Activated T-cell treated with anti-CD3 and anti-CD28 coated beads, Interleukin-2, amount 50 U/mL, for 72 hours (primary cell): ENCODE measurements around the gene MYLK. TPM values are rescaled to one million over a fixed set of nuclear protein-coding genes. Genes with fewer than 3 reads are reported as not detected.

ENCODE experiments used
- ATAC-seq, 2 donors: fragments of 150-1000 bp; cut with Tn5 transposase; replicated peaks in 1 of 2; 2 replicates each; pipeline ENCODE4 v1.10.0; 2021; ENCODE audit warnings: moderate library complexity in 2 of 2, mild to moderate bottlenecking in 1 of 2
- DNase-seq, 2 donors: peaks; one replicate each; pipeline ENCODE4 v3.0.0; 2021 to 2022; ENCODE audit warnings: mixed read lengths in 1 of 2
- H3K27ac Mint-ChIP-seq: one replicate; pipeline ENCODE4 v1.8.0; 2022; ENCODE audit warnings: mild to moderate bottlenecking, moderate library complexity, mixed read lengths
- H3K27me3 Mint-ChIP-seq: one replicate; pipeline ENCODE4 v1.8.0; 2022; ENCODE audit warnings: low read depth, mixed read lengths
- H3K36me3 Mint-ChIP-seq, 2 donors: one replicate each; pipeline ENCODE4 v1.8.0; 2022; ENCODE audit warnings: mixed read lengths in 2 of 2, mild to moderate bottlenecking in 1 of 2; ENCODE audit not compliant: insufficient read depth in 2 of 2
- H3K4me1 Mint-ChIP-seq: one replicate; pipeline ENCODE4 v1.8.0; 2022; ENCODE audit warnings: low read depth, mixed read lengths
- H3K4me3 Mint-ChIP-seq, 2 donors: one replicate each; pipeline ENCODE4 v1.8.0; 2022; ENCODE audit warnings: mild to moderate bottlenecking in 2 of 2, mixed read lengths in 2 of 2, moderate library complexity in 2 of 2
- H3K9me3 Mint-ChIP-seq, 2 donors: one replicate each; pipeline ENCODE4 v1.8.0; 2022; ENCODE audit warnings: mixed read lengths in 2 of 2
- total RNA-seq, 2 donors: library from RNA; stranded (reverse); gene quantifications; one replicate each; pipeline ENCODE4 v1.2.3, GENCODE V29; 2022

Gene MYLK
- total RNA-seq, 2 donors from 2014 or later: not detected

DNA sequence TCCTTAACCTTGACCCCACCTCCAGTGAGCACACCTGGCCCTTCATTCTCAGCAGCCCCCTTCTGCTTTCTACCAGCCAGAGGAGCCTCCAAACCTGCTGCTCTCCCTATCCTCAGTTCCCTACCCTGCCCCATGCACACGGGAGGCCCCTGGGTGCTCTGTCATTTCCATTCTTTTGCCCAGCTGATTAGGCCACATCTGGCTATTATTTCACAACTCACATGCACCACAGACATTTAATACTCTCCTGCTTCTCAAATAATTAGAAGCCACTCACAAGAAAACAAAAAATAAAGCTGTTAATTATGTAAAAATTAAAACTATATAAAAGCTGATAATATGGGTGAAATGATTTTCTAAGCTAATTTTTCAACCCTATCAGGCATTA is 50.7 kb downstream of the MYLK start:
- Mint-ChIP-seq H3K27ac (no peak overlapping the region), H3K4me3 (no peak overlapping the region), H3K9me3 (peaks cover 2 to 9% of the 10 kb centered on the region in 2 donors), H3K27me3 (peaks cover 10% of the 10 kb centered on the region), H3K4me1 (no peaks in the 10 kb centered on the region), H3K36me3 (no peaks in the 10 kb centered on the region)
- DNase-seq (no peak), ATAC-seq (no peak)

DNA sequence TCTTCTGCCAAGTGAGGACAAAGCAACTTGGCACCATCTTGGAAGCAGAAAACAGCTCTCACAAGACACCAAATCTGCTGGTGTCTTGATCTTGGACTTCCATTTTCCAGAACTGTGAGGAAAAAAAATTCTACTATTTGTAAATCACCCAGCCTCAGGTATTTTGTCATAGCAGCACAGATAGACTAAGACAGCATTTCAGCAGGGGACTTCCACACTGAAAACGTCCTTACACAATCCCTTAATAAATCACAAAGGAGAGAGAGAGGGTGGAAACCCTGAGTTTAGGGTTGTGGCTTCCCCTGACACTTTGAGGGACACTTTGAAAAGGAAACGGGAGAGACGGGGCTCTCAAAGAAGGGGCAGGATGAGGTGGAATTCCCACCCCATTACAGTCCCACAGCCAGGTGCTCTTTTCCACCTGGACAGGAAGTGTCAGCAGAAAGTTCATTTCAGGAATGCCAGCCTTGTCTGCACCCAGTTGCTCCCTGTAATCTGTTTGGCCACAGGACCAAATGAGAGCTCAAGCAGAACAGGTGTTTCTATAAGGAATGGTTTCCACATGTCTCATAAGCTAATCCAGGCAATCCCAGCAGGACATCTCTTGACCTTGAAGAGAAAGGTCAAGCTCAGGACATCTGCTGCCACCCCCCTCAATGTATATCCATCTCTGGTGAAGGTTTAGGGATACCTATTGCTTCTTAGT is 51.3 kb downstream of the MYLK start:
- Mint-ChIP-seq H3K9me3 (peaks cover 7 to 12% of the 10 kb centered on the region in 2 donors), H3K27ac (no peak overlapping the region), H3K4me3 (no peak overlapping the region), H3K27me3 (peaks cover 10% of the 10 kb centered on the region), H3K36me3 (peaks cover 0 to 2% of the 10 kb centered on the region in 2 donors), H3K4me1 (no peaks in the 10 kb centered on the region)
- ATAC-seq (no peak), DNase-seq (no peak)

DNA sequence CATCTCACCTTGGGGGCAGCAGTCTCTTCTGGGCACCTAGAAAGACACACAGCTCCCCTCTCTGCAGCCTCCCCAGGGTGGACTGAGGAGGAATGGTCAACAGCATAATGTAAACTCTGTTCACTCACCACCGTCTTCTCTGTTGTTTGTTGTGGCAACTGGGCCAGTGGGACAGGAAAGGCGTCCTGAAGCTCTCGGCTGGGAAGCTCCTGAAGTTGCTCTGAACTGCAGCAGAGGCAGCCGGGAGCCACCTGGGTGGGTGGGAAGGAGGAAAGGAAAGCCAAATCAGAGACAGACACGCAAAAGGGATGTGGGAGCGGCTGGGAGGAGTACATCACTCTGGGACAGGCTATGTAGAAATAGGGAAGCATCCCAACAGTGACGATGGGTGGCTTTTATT is 52.7 kb downstream of the MYLK start:
- peaks cover 8 to 12% of the 10 kb centered on the region in 2 donors for H3K9me3 Mint-ChIP-seq
- no peak for ATAC-seq
- no peak overlapping the region for H3K27ac Mint-ChIP-seq
- no peak for DNase-seq
- H3K4me3 Mint-ChIP-seq: no peak overlapping the region
- peaks cover 10% of the 10 kb centered on the region for H3K27me3 Mint-ChIP-seq
- H3K36me3 Mint-ChIP-seq: peaks cover 0 to 12% of the 10 kb centered on the region in 2 donors
- no peaks in the 10 kb centered on the region for H3K4me1 Mint-ChIP-seq

DNA sequence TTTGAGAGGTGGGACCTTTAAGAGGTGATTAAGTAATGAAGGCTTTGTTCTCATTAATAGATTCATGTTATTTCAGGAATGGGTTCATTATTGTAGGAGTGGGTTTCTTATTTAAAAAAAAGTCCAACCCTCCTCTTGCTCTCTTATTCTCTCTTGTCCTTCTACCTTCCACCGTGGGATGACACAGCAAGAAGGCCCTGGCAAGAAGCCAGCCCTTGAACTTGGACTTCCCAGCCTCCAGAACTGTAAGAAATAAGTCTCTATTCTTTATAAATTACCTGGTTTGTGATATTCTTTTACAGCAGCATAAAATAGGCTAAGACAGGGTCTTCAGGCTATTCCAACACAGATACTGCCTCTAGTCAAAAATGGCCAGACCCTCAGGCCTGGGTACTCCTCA is 62.2 kb downstream of the MYLK start:
- Mint-ChIP-seq H3K9me3 (peaks cover 0 to 4% of the 10 kb centered on the region in 2 donors), H3K27ac (no peak overlapping the region), H3K4me1 (no peaks in the 10 kb centered on the region), H3K36me3 (peaks cover 0 to 3% of the 10 kb centered on the region in 2 donors), H3K4me3 (no peak overlapping the region), H3K27me3 (peaks cover 17% of the 10 kb centered on the region)
- no peak for ATAC-seq
- no peak for DNase-seq

DNA sequence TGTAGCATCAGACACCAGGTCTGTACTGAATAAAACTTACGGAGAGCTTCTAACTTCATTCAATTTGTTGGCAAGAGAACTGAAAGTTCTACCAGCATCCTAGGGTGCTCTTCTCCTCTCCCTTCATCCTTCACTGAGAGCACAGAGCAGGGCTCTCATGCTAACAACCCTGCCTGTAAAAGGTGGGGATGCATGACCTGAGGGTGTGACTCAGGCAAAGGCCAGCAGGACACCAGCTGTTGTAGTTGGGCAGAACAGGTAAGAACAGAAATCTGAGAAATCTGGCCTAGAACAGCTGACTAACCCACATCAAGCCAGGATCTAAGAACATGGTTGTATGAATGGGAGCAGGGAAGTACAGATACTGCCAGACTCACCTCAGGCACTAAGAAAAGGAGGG is 64.2 kb downstream of the MYLK start:
- peaks cover 24% of the 10 kb centered on the region for H3K27me3 Mint-ChIP-seq
- H3K9me3 Mint-ChIP-seq: no peaks in the 10 kb centered on the region
- no peak for ATAC-seq
- H3K4me3 Mint-ChIP-seq: no peak overlapping the region
- H3K4me1 Mint-ChIP-seq: no peaks in the 10 kb centered on the region
- DNase-seq: no peak
- H3K36me3 Mint-ChIP-seq: no peaks in the 10 kb centered on the region
- H3K27ac Mint-ChIP-seq: no peak overlapping the region

DNA sequence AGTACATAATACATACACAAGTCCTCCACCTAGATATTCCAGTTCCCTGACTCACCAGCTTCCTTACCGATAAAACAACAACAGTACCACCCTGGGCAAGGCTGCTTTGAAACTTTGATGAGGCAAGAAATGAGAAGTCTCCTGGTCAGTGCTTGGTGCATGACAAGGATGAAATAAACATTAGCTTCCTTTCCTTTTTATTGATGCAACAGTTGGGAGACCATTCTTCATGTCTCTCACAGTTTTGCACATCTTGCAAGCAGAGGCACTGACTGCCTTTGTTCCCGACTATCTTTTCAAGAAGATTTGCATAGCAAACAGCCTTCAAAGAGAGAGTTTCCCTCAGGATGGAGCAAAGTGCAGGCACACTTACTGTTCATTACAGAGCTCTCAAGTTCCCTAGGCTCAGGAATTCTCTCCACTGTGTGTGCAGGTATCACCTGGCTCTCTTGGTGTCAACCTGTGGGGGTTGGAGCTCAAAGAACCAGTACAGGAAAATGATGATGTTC is 65.2 kb downstream of the MYLK start:
- H3K27ac Mint-ChIP-seq: no peak overlapping the region
- H3K27me3 Mint-ChIP-seq: peaks cover 24% of the 10 kb centered on the region
- H3K9me3 Mint-ChIP-seq: no peaks in the 10 kb centered on the region
- ATAC-seq: no peak
- DNase-seq: no peak
- H3K4me1 Mint-ChIP-seq: no peaks in the 10 kb centered on the region
- H3K4me3 Mint-ChIP-seq: no peak overlapping the region
- no peaks in the 10 kb centered on the region for H3K36me3 Mint-ChIP-seq

DNA sequence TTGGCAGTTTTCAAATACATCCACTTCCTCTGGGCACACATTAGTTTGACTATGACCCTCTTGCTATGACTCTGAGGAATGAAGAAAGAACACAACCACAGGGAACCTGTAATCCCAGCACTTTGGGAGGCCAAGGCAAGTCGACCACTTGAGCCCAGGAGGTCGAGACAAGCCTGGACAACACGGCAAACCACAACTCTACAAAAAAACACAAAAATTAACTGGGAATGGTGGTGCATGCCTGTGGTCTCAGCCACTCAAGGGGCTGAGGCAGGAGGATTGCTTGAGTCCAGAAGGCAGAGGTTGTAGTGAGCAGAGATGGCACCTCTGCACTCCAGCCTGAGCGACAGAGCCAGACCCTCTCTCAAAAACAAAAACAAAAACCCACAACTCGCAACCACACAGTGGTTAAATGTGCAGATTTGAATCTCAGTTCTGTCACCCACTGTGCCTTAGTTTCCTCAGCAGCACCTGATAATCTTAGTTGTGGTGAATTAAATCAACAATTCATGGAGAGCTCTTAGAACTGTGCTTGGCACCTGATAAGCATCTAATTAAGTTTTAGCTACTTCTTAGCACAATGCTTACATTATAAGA is 65.7 kb downstream of the MYLK start:
- Mint-ChIP-seq H3K27me3 (peaks cover 22% of the 10 kb centered on the region), H3K36me3 (no peaks in the 10 kb centered on the region), H3K4me3 (no peak overlapping the region), H3K27ac (no peak overlapping the region), H3K9me3 (no peaks in the 10 kb centered on the region), H3K4me1 (no peaks in the 10 kb centered on the region)
- DNase-seq (no peak), ATAC-seq (no peak)

DNA sequence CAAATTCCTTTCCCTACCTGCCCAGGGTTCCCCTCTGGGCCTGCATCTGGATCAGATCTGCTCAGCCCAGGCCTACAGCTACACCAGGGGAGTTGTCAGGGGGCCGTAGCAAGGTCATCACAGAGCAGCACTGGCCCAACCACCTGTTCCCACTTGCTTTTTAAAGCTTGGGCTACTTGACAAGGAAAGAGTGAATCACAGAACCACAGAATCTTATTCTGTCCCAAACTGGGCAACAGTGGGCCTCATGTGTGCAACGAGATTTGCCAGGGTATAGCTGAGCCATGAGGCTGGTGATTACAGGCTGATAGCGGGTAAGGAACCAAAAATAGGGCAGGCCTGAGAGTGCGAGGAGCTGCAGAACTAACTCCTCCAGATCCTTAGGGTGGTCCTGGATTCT is 66.7 kb downstream of the MYLK start:
- no peaks in the 10 kb centered on the region for H3K9me3 Mint-ChIP-seq
- H3K4me3 Mint-ChIP-seq: no peak overlapping the region
- DNase-seq (no peak), ATAC-seq (no peak)
- no peaks in the 10 kb centered on the region for H3K4me1 Mint-ChIP-seq
- H3K27me3 Mint-ChIP-seq: peaks cover 17% of the 10 kb centered on the region
- H3K27ac Mint-ChIP-seq: no peak overlapping the region
- H3K36me3 Mint-ChIP-seq: no peaks in the 10 kb centered on the region

DNA sequence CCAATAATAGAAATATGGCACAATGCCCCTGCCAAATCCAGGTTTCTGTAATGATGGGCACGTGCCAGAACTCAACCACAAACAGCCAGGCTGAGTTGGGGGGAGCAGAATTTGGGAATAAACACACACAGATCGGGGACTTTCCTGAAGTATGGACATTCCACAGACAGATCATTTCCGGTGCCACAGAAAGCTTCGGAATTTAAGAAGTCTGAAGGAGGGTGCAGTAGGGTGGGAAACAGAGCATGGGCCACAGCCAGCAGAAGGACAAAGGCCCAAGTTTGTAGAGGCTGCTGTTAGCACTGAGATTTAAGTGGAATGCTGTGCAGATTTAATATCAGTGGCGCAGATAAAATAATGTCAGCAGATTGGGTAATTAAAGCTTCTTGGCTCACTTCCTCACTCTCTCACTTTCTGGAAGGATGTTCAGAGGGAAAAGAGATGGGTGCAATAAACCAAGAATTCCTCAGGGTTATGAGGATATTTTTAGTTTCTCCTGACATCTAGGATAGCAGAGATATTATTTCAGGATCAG is 67.4 kb downstream of the MYLK start:
- no peak overlapping the region for H3K4me3 Mint-ChIP-seq
- no peak for DNase-seq
- no peaks in the 10 kb centered on the region for H3K4me1 Mint-ChIP-seq
- no peaks in the 10 kb centered on the region for H3K36me3 Mint-ChIP-seq
- H3K27ac Mint-ChIP-seq: no peak overlapping the region
- H3K27me3 Mint-ChIP-seq: peaks cover 17% of the 10 kb centered on the region
- no peak for ATAC-seq
- H3K9me3 Mint-ChIP-seq: no peaks in the 10 kb centered on the region

DNA sequence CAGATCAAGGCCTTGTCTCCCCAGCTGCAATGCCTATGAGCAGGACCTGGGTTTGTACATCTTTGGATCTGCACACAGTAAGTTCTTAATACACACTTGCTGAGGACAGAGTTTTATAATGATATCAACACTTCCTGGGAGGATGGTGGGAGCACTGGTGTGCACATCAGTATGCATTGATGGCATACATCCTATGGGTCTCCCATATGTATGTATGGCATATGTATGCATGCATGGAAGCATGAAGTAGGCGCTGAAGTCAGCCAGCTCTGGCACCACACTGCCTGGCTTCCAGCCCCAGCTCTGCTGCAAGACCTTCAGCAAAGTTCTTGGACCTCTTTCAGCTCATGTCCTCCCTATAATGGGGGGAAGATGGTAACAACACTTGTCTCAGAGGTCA is 68.2 kb downstream of the MYLK start:
- Mint-ChIP-seq H3K27me3 (peaks cover 17% of the 10 kb centered on the region), H3K36me3 (no peaks in the 10 kb centered on the region), H3K4me3 (no peak overlapping the region), H3K27ac (no peak overlapping the region), H3K4me1 (no peaks in the 10 kb centered on the region), H3K9me3 (no peaks in the 10 kb centered on the region)
- ATAC-seq: no peak
- DNase-seq: no peak

DNA sequence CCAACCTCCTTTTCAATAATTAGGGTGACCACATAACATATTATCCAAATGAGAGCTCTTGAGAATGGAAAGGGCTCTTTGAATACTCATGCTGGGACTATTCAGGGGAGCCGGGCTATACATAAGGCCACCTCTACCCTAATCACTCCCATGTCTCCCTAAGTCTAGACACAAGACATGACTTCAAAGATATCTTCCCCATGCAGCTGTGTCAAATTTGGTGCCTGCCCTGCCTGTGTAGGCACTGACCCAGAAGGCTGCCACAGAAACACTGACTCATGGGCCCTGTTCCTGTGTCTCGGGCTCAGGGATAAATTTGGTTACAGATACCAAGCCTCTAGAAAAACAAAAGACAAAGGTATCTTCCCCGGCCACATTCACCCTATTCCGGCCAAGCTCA is 70.3 kb downstream of the MYLK start:
- Mint-ChIP-seq H3K27me3 (peaks cover 11% of the 10 kb centered on the region), H3K4me1 (no peaks in the 10 kb centered on the region), H3K4me3 (no peak overlapping the region), H3K36me3 (no peaks in the 10 kb centered on the region), H3K27ac (no peak overlapping the region), H3K9me3 (no peaks in the 10 kb centered on the region)
- DNase-seq (no peak), ATAC-seq (no peak)

DNA sequence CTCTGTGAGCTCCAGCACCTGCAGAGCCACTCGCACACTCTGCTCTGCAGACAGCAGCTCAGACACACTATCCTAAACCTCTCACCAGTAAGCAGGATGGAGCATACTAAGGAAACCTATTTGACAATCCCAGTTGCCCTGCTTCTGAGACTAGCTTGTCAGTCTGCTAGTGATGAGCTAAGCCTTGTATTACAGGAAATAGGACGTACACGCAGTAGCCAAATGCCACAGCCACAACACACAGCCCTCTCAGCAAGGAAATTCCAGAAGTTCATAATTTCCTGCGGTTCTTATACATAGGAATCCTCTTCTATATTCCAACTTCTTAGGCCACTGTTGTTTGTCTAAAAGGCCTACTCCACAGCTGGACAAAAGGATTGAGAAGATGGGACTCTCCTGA is 74.5 kb downstream of the MYLK start:
- ATAC-seq (no peak), DNase-seq (no peak)
- H3K27me3 Mint-ChIP-seq: no peaks in the 10 kb centered on the region
- H3K9me3 Mint-ChIP-seq: no peaks in the 10 kb centered on the region
- no peak overlapping the region for H3K4me3 Mint-ChIP-seq
- H3K4me1 Mint-ChIP-seq: no peaks in the 10 kb centered on the region
- H3K36me3 Mint-ChIP-seq: no peaks in the 10 kb centered on the region
- no peak overlapping the region for H3K27ac Mint-ChIP-seq

DNA sequence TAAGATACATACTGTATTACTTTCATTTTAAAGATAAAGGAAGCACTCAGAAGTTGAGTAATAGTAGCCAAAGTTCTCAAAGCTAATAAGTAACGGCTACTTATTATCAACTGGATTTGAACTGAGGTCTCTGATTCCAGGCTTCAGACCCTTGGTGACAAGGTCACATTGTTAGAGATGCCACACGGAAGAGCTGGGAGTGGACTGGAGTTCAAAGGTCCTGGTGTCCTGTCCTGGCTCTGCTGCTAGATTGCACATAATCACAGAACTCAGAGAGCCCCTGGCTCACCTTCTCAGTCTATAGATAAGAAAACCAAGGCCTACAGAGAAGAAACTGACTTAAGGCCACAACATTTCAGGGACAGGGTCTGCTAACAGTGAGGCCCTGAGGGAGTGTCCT is 75.3 kb downstream of the MYLK start:
- Mint-ChIP-seq H3K4me3 (no peak overlapping the region), H3K9me3 (no peaks in the 10 kb centered on the region), H3K4me1 (no peaks in the 10 kb centered on the region), H3K27me3 (no peaks in the 10 kb centered on the region), H3K36me3 (no peaks in the 10 kb centered on the region), H3K27ac (no peak overlapping the region)
- no peak for DNase-seq
- no peak for ATAC-seq

DNA sequence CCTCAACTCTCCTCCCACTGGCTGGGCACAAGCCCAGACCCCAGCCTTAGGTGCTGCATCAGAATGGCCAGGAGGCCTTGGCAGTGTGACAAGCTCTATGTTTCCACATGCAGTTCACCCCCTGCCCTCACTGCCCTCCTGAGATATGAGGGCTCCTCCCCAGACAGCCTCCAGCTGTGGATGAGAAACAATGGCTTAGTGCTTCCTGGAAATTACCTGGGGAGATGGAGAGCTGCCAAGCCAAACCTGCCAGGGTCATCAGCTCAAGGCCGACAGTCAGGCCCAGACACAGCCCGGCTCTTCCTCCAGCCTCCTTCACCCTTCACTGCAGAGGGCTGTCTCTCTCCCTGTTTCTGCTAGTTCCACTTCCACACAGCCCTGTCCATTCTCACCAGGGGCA is 76.3 kb downstream of the MYLK start:
- Mint-ChIP-seq H3K36me3 (no peaks in the 10 kb centered on the region), H3K4me1 (no peaks in the 10 kb centered on the region), H3K27ac (no peak overlapping the region), H3K27me3 (no peaks in the 10 kb centered on the region), H3K4me3 (no peak overlapping the region), H3K9me3 (no peaks in the 10 kb centered on the region)
- ATAC-seq: no peak
- no peak for DNase-seq
